HepG2 (cell line): ENCODE results near the gene S100A13. TPM values are rescaled to one million over a fixed set of nuclear protein-coding genes. Genes with fewer than 3 reads are reported as not detected.
A peak's percentile ranks its signal among the peaks of the same experiment; 100 is the strongest.

Source experiments
- AHR ChIP-seq: IDR thresholded peaks from 2 replicates; pipeline ENCODE4 v1.6.1; 2018; ENCODE audit warnings: missing genetic modification reagents, missing compliant biosample characterization
- DPF2 ChIP-seq: sonication (generic); formaldehyde crosslinking; IDR thresholded peaks from 2 replicates; pipeline ENCODE4 v1.4.0; 2020; ENCODE audit warnings: mild to moderate bottlenecking, low read depth, missing genetic modification reagents, borderline replicate concordance
- ETV6 ChIP-seq: sonication (generic); formaldehyde crosslinking; conservative IDR thresholded peaks from 2 replicates; pipeline ENCODE4 v1.4.0; 2020; ENCODE audit warnings: missing genetic modification reagents
- FOXO1 ChIP-seq: sonication (generic); formaldehyde crosslinking; IDR thresholded peaks from 2 replicates; pipeline ENCODE4 v1.4.0; 2020; ENCODE audit warnings: missing genetic modification reagents
- FOXP1 ChIP-seq, 2 experiments: fragments of 450-650 bp in 1 of 2; IDR thresholded peaks; 2 replicates each; pipeline ENCODE4 v1.6.1; 2017 to 2018; ENCODE audit warnings: antibody characterized with exemption in 1 of 2
- KDM5B ChIP-seq: sonication (generic); formaldehyde crosslinking; IDR thresholded peaks from 2 replicates; pipeline ENCODE4 v1.4.0; 2020; ENCODE audit warnings: missing genetic modification reagents, mild to moderate bottlenecking, borderline replicate concordance
- MAZ ChIP-seq, 2 experiments: sonication (generic) in 1 of 2; formaldehyde crosslinking in 1 of 2; IDR thresholded peaks; 2 replicates each; pipeline versions ENCODE4 v1.5.0 to v1.6.1; 2012 to 2020; ENCODE audit warnings: low read depth in 2 of 2, mild to moderate bottlenecking in 2 of 2, borderline replicate concordance in 1 of 2, improper control_type of control experiment in 1 of 2, low read length in 1 of 2, missing genetic modification reagents in 1 of 2, moderate library complexity in 1 of 2
- MED13 ChIP-seq: sonication (generic); formaldehyde crosslinking; IDR thresholded peaks from 2 replicates; pipeline ENCODE4 v1.5.0; 2020; ENCODE audit warnings: missing genetic modification reagents
- NFIC ChIP-seq: IDR thresholded peaks from 2 replicates; pipeline ENCODE4 v1.6.1; 2012; ENCODE audit warnings: mild to moderate bottlenecking, low read length, inconsistent platforms
- REL ChIP-seq: sonication (generic); formaldehyde crosslinking; conservative IDR thresholded peaks from 2 replicates; pipeline ENCODE4 v1.8.0; 2022; ENCODE audit warnings: mild to moderate bottlenecking, missing genetic modification reagents, moderate library complexity
- RELA ChIP-seq: sonication (generic); formaldehyde crosslinking; IDR thresholded peaks from 2 replicates; pipeline ENCODE4 v1.4.0; 2020; ENCODE audit warnings: missing genetic modification reagents
- REXO4 ChIP-seq: sonication (generic); formaldehyde crosslinking; IDR thresholded peaks from 2 replicates; pipeline ENCODE4 v1.8.0; 2022; ENCODE audit warnings: missing genetic modification reagents, mild to moderate bottlenecking, borderline replicate concordance
- ZBTB38 ChIP-seq: sonication (generic); formaldehyde crosslinking; IDR thresholded peaks from 2 replicates; pipeline ENCODE4 v1.5.1; 2020; ENCODE audit warnings: mild to moderate bottlenecking, missing genetic modification reagents
- ZFP36L1 ChIP-seq: sonication (generic); formaldehyde crosslinking; IDR thresholded peaks from 2 replicates; pipeline ENCODE4 v1.8.0; 2022; ENCODE audit warnings: mild to moderate bottlenecking, missing genetic modification reagents, moderate library complexity
- ZNF124 ChIP-seq: sonication (generic); formaldehyde crosslinking; IDR thresholded peaks from 2 replicates; pipeline ENCODE4 v1.4.0; 2020; ENCODE audit warnings: missing genetic modification reagents
- ZNF546 ChIP-seq: sonication (generic); formaldehyde crosslinking; conservative IDR thresholded peaks from 2 replicates; pipeline ENCODE4 v1.8.1; 2023; ENCODE audit warnings: mild to moderate bottlenecking, missing genetic modification reagents
- ZNF567 ChIP-seq: sonication (generic); formaldehyde crosslinking; IDR thresholded peaks from 2 replicates; pipeline ENCODE4 v1.8.1; 2023; ENCODE audit warnings: mild to moderate bottlenecking, missing genetic modification reagents, borderline replicate concordance
- polyA plus RNA-seq, 8 experiments: library from polyadenylated mRNA; depleted of rRNA in 3 of 8; stranded (reverse) in 7 of 8; unstranded in 1 of 8; fragments of >200 nt; fragmentation: Illumina TruSeq in 4 of 8; extraction: Trizol in 4 of 8; gene quantifications; 2 replicates each; pipeline versions ENCODE4 v1.2.1 to v1.2.3, GENCODE V29; 2011 to 2016; ENCODE audit warnings: low read depth in 4 of 8, missing spikeins in 1 of 8, mixed read lengths in 1 of 8; ENCODE audit not compliant: insufficient read depth in 1 of 8
- total RNA-seq, 5 experiments: library from RNA; depleted of rRNA; stranded (reverse); fragments of >200 nt; fragmentation: Illumina TruSeq; extraction: Trizol; gene quantifications; 2 replicates each; pipeline ENCODE4 v1.2.3, GENCODE V29; 2016; ENCODE audit warnings: low read depth in 1 of 5
- TF ChIP-seq, protein P1 (sequence below): sonication (generic); formaldehyde crosslinking; IDR thresholded peaks from 2 replicates; pipeline ENCODE4 v1.4.0; 2020; ENCODE audit warnings: missing genetic modification reagents
- TF ChIP-seq, protein P2 (sequence below): sonication (generic); formaldehyde crosslinking; IDR thresholded peaks from 2 replicates; pipeline ENCODE4 v1.4.0; 2020; ENCODE audit warnings: mild to moderate bottlenecking, missing genetic modification reagents
- TF ChIP-seq, protein P3 (sequence below): sonication (generic); formaldehyde crosslinking; IDR thresholded peaks from 2 replicates; pipeline ENCODE4 v1.4.0; 2020; ENCODE audit warnings: mild to moderate bottlenecking, missing genetic modification reagents
- TF ChIP-seq, protein P4 (sequence below): IDR thresholded peaks from 2 replicates; pipeline ENCODE4 v1.6.1; 2016

S100A13 gene
- total and polyA plus RNA-seq, 2 of the 13 experiments (the other 11 are each of a cell fraction or from before 2014, with no cell fraction given), result 89.5 to 172 TPM

DNA sequence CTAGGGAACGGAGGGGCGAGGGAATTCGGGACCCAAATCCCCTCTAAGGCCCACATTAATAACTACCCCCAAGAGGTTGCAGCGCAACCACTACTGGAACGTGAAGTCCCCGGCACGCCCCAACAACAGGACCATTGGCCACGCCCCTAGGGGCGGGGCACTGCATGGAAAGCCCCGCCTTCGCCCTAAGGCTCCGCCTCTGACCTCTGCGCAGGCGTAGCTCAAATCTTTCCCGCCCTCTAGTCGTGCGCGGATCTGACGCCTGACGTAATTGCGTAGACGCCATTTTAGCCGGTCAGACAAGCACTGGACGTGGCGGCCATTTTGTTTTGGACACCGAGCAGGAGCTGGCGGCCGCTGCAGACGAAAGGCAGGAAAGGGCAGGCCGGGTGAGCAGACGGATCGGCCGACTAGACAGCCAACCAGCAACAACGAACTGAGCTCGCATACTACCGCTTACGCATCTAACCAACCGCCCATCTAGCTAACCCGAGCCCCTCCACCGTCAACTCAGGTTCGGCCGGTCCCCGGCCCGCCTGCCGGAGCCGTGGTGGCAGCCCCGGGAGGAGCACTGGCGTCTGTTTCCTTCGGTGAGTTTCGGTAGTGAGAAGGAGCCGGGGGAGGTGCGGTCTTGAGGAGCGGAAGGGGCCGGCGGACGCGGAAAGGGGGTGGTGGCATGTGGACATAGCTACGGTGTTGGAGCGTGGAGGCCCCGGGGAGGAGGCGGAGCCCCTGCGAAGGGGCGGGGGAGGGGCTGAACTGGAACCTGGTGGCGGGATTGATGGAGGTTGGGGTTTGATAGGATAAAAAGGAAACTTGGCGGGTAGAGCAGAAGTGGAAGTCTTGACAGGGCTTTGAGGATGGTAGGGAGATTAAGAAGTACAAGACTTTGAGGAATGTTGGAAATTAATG, 6.7 kb upstream of the S100A13 start, which contains the start of gene CHTOP (continued):
- TF ChIP-seq ZNF546 (CRISPR knock-in tag), result no peak; the same call in 1 of the 2 replicates
- TF ChIP-seq, protein P1, sequence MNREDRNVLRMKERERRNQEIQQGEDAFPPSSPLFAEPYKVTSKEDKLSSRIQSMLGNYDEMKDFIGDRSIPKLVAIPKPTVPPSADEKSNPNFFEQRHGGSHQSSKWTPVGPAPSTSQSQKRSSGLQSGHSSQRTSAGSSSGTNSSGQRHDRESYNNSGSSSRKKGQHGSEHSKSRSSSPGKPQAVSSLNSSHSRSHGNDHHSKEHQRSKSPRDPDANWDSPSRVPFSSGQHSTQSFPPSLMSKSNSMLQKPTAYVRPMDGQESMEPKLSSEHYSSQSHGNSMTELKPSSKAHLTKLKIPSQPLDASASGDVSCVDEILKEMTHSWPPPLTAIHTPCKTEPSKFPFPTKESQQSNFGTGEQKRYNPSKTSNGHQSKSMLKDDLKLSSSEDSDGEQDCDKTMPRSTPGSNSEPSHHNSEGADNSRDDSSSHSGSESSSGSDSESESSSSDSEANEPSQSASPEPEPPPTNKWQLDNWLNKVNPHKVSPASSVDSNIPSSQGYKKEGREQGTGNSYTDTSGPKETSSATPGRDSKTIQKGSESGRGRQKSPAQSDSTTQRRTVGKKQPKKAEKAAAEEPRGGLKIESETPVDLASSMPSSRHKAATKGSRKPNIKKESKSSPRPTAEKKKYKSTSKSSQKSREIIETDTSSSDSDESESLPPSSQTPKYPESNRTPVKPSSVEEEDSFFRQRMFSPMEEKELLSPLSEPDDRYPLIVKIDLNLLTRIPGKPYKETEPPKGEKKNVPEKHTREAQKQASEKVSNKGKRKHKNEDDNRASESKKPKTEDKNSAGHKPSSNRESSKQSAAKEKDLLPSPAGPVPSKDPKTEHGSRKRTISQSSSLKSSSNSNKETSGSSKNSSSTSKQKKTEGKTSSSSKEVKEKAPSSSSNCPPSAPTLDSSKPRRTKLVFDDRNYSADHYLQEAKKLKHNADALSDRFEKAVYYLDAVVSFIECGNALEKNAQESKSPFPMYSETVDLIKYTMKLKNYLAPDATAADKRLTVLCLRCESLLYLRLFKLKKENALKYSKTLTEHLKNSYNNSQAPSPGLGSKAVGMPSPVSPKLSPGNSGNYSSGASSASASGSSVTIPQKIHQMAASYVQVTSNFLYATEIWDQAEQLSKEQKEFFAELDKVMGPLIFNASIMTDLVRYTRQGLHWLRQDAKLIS, result no peak
- no peak for TF ChIP-seq NFIC
- TF ChIP-seq ZNF567 (CRISPR knock-in tag), result no peak
- TF ChIP-seq ZBTB38, result peak; percentile 50; the same call in 1 of the 2 replicates
- TF ChIP-seq, protein P2, sequence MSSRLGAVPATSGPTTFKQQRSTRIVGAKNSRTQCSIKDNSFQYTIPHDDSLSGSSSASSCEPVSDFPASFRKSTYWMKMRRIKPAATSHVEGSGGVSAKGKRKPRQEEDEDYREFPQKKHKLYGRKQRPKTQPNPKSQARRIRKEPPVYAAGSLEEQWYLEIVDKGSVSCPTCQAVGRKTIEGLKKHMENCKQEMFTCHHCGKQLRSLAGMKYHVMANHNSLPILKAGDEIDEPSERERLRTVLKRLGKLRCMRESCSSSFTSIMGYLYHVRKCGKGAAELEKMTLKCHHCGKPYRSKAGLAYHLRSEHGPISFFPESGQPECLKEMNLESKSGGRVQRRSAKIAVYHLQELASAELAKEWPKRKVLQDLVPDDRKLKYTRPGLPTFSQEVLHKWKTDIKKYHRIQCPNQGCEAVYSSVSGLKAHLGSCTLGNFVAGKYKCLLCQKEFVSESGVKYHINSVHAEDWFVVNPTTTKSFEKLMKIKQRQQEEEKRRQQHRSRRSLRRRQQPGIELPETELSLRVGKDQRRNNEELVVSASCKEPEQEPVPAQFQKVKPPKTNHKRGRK (CRISPR knock-in tag), result no peak
- TF ChIP-seq REL (CRISPR knock-in tag), result no peak
- no peak; the same call in 1 of the 2 replicates for TF ChIP-seq FOXO1
- TF ChIP-seq, protein P3, sequence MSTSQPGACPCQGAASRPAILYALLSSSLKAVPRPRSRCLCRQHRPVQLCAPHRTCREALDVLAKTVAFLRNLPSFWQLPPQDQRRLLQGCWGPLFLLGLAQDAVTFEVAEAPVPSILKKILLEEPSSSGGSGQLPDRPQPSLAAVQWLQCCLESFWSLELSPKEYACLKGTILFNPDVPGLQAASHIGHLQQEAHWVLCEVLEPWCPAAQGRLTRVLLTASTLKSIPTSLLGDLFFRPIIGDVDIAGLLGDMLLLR (CRISPR knock-in tag), result no peak; the same call in 1 of the 2 replicates
- TF ChIP-seq RELA (CRISPR knock-in tag), result no peak
- TF ChIP-seq MAZ (IDR thresholded peaks at IDR 0.05; ENCODE audit: borderline replicate concordance, low read depth, low read length), result peak; percentile 89
- peak; percentile 86 for TF ChIP-seq MAZ (CRISPR knock-in tag; IDR thresholded peaks at IDR 0.05; ENCODE audit: low read depth)
- no peak for TF ChIP-seq DPF2
- no peak for TF ChIP-seq REXO4 (CRISPR knock-in tag)
- TF ChIP-seq ZFP36L1 (CRISPR knock-in tag), result no peak
- no peak for TF ChIP-seq FOXP1 (IDR thresholded peaks at IDR 0.05)
- no peak for TF ChIP-seq FOXP1 (CRISPR knock-in tag; IDR thresholded peaks at IDR 0.05)
- no peak; the same call in 1 of the 2 replicates for TF ChIP-seq AHR (CRISPR knock-in tag)
- TF ChIP-seq ETV6, result 0 out of 2 replicates have a peak, but pooled peaks have one; percentile 84
- peak; percentile 93; the same call in 1 of the 2 replicates for TF ChIP-seq KDM5B (CRISPR knock-in tag)
- TF ChIP-seq ZNF124 (CRISPR knock-in tag), result no peak
- 0 out of 2 replicates have a peak, but pooled peaks have one; percentile 37 for TF ChIP-seq MED13
- TF ChIP-seq, protein P4, sequence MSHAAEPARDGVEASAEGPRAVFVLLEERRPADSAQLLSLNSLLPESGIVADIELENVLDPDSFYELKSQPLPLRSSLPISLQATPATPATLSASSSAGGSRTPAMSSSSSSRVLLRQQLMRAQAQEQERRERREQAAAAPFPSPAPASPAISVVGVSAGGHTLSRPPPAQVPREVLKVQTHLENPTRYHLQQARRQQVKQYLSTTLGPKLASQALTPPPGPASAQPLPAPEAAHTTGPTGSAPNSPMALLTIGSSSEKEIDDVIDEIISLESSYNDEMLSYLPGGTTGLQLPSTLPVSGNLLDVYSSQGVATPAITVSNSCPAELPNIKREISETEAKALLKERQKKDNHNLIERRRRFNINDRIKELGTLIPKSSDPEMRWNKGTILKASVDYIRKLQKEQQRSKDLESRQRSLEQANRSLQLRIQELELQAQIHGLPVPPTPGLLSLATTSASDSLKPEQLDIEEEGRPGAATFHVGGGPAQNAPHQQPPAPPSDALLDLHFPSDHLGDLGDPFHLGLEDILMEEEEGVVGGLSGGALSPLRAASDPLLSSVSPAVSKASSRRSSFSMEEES (CRISPR knock-in tag), result no peak; the same call in 1 of the 2 replicates
